Urinary bladder (tissue), 4 donors: ENCODE data around the gene ADAT3. TPM values are rescaled to one million over a fixed set of nuclear protein-coding genes. Genes with fewer than 3 reads are reported as not detected.

Source experiments
- DNase-seq: peaks from one replicate; pipeline ENCODE4 v3.0.0-alpha.2; 2015; ENCODE audit errors: extremely low spot score
- H3K27ac ChIP-seq: one replicate; pipeline ENCODE4 v1.5.1; 2013; ENCODE audit warnings: low read depth, mild to moderate bottlenecking, moderate library complexity
- H3K36me3 ChIP-seq: one replicate; pipeline ENCODE4 v1.6.1; 2013; ENCODE audit warnings: mild to moderate bottlenecking, moderate library complexity; ENCODE audit not compliant: insufficient read depth
- H3K4me1 ChIP-seq: one replicate; pipeline ENCODE4 v1.6.1; 2013; ENCODE audit warnings: mild to moderate bottlenecking, moderate library complexity; ENCODE audit not compliant: insufficient read depth
- H3K4me3 ChIP-seq: one replicate; pipeline ENCODE4 v1.5.1; 2013; ENCODE audit warnings: low read depth, low read length
- WGBS: extraction: QIAGEN DNeasy Blood & Tissue Kit; methylation state at CpG from one replicate; pipeline ENCODE4 v1.1.7; 2013; 5-methylcytosine and 5-hydroxymethylcytosine counted together
- polyA plus RNA-seq: library from polyadenylated mRNA; stranded (reverse); fragments of 200-250 nt; gene quantifications from one replicate; pipeline ENCODE4 v1.2.3, GENCODE V29; 2013
- total RNA-seq: library from RNA; depleted of rRNA; stranded (reverse); fragments of >200 nt; gene quantifications from one replicate; pipeline ENCODE4 v1.2.3, GENCODE V29; 2014
- donor health status: healthy with polysubstance abuse.
- donor health status: healthy.

ADAT3 gene
- total and polyA plus RNA-seq, 2 donors = 1.4 to 4.3 TPM

DNA sequence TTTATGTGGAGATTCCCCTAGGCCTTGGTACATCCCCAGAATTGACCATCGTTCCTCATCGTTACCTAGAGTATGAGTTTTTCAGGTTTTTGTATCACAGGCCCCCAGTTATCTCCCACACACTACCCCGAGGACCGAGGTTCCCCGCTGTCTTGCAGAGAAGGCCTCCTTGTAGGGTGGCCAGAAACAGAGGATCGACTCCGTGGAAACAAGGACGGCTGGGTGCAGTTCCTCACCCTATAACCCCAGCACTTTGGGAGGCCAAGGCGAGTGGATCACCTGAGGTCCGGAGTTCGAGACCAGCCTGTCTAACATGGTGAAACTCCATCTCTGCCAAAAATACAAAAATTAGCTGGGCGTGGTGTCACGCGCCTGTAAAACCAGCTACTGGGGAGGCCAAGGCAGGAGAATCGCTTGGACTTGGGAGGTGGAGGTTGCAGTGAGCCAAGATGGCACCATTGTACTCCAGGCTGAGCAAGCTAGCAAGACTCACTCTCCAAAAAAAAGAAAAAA, 720 bp downstream of the ADAT3 start:
- H3K4me3 ChIP-seq = peak overlapping the region; percentile 74
- H3K4me1 ChIP-seq = peaks cover 3% of the 10 kb centered on the region
- H3K36me3 ChIP-seq = no peaks in the 10 kb centered on the region
- H3K27ac ChIP-seq = no peak overlapping the region
- DNase-seq = no peak
- WGBS = 75% methylated on average over 15 of the region's 15 CpGs

DNA sequence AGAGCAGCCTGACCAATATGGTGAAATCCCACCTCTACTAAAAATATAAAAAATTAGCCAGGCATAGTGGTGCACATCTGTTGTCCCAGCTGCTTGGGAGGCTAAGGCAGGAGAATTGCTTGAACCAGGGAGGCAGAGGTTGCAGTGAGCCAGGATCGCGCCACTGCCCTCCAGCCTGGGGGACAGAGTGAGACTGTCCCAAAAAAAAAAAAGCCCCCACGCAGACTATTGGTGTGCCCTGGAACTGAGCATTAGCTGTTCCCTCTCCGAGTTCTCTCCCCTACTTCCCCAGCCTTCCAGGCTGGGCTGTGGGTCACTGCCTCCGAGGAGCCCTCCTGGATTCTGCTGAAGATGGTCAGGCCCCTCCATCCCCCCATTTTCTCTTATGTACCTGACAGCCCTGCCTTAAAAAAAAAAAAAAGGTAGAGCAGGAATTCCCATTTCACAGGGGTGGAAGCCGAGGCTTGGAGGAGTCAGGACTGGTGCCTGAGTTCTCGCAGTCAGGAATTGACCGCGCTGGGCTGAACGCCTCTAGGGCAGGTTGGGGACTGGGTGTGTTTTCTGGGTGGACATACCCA, 1.9 kb downstream of the ADAT3 start:
- WGBS = 94% methylated on average over 10 of the region's 10 CpGs
- Histone ChIP-seq H3K4me1 (peaks cover 3% of the 10 kb centered on the region), H3K27ac (no peak overlapping the region), H3K4me3 (no peak overlapping the region), H3K36me3 (peaks cover 2% of the 10 kb centered on the region)
- no peak for DNase-seq

DNA sequence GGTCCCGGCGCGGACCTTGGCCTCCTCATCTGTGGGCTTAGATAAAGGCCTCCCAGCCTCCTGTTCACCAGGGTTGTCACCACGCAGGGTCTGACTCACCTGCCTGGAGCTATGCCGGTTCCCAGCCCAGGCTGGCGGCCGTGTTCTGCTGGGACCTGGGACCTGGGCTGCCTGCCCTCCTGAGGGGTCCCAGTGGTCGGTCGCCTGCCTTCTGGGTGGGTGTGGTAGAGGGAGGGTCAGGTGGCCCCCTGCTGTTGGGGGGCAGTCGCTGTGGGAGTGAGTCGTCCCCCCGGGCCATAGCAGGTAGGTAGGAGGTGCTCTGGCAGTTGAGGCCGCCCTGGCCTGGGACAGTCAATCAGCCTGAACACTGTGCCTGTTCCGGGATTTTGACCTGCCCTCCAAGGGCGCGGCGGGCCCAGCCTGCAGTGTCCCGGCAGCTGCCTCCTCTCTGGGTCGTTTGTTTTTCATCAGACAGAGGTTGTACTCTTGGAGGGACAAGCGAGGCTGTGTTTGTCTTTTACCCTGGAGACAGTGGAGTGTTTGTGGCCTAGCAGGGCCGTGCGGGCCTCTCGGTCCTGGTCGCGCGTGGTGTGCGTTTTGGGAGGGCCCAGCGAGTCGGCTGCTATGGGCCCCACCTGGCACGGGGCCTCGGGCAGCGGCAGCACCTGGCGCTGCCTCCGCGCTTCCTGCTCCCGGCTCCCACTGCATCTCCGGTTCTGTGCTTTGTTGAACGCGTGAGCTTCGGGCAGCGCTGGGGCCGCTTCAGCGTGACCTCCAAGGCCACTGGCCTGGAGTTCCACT, 2.6 kb downstream of the ADAT3 start:
- 79% methylated on average over 43 of the region's 43 CpGs for WGBS
- H3K27ac ChIP-seq = no peak overlapping the region
- H3K4me3 ChIP-seq = no peak overlapping the region
- peaks cover 3% of the 10 kb centered on the region for H3K36me3 ChIP-seq
- DNase-seq = no peak
- peaks cover 3% of the 10 kb centered on the region for H3K4me1 ChIP-seq

DNA sequence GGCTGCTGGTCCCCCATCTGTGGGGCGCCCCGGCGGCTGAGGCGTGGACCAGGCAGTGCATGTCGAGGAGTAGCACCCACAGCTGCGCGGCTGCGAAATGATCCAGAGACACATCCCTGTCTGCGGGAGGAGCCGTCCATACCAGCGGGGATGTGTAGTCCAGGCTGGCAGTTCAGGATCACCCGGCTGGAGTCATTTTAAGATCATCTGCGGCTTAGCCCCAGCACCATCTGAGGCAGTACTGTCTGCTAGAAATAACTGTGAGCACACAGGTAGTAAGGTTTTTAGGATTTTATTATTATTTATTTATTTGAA, 3.1 kb downstream of the ADAT3 start:
- H3K4me1 ChIP-seq = peaks cover 3% of the 10 kb centered on the region
- no peak overlapping the region for H3K27ac ChIP-seq
- WGBS = 90% methylated on average over 13 of the region's 13 CpGs
- no peak for DNase-seq
- H3K36me3 ChIP-seq = peaks cover 3% of the 10 kb centered on the region
- no peak overlapping the region for H3K4me3 ChIP-seq

DNA sequence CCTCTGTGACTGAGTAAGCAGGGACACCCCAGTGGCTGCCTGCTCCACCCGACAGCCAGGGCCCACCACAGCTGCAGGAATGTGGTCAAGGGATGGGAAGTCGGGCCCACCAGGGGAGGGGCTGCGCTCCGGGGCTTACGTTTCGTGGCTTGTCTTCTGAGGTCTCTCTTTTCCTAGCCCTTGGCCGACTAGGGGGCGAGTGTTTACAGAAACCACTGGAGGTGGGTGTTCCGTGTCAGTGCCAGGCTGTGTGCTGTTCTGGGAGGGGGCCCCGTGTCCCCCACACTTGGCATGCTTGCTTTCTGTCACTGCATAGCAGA, 4.5 kb downstream of the ADAT3 start:
- Histone ChIP-seq H3K4me3 (no peak overlapping the region), H3K27ac (no peak overlapping the region), H3K36me3 (peaks cover 3% of the 10 kb centered on the region), H3K4me1 (peaks cover 3% of the 10 kb centered on the region)
- DNase-seq = no peak
- WGBS = 56% methylated on average over 10 of the region's 10 CpGs

DNA sequence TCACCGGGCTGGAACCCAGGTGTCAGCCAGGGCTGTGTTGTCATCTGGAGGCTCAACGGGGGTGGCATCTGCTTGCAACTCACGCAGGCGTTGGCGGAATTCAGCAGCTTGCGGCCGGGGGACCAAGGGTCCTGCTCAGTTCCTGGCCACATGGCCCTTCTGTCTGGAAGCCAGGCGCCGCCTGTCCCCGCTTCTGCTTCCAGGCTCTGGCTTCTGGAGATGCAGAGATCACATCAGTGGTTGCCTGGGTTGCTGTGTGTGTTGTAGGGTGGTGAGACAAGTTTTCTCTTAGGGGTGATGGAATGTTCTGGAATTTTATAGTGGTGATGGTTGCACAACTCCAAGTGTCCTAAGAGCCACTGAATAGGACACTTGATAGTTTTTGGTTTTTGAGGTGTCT, 5.0 kb downstream of the ADAT3 start:
- H3K36me3 ChIP-seq = peaks cover 3% of the 10 kb centered on the region
- H3K4me3 ChIP-seq = no peak overlapping the region
- H3K4me1 ChIP-seq = peaks cover 3% of the 10 kb centered on the region
- DNase-seq = no peak
- 93% methylated on average over 10 of the region's 10 CpGs for WGBS
- no peak overlapping the region for H3K27ac ChIP-seq

DNA sequence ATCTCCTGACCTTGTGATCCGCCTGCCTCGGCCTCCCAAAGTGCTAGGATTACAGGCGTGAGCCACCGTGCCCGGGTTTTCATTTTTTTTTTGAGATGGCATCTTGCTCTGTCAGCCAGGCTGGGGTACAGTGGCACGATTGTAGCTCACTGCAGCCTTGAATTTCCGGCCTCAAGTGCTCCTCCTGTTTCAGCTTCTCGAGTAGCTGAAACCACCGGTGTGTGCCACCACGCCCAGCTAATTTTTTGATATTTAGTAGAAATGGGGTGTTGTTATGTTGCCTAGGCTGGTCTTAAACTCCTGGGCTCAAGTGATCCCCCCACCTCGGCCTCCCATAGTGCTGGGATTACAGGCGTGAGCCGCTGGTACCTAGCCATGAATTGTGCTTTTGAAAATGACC, 5.9 kb downstream of the ADAT3 start:
- no peak overlapping the region for H3K4me3 ChIP-seq
- no peak overlapping the region for H3K27ac ChIP-seq
- WGBS = 89% methylated on average over 13 of the region's 13 CpGs
- H3K36me3 ChIP-seq = peaks cover 3% of the 10 kb centered on the region
- peaks cover 3% of the 10 kb centered on the region for H3K4me1 ChIP-seq
- DNase-seq = no peak

DNA sequence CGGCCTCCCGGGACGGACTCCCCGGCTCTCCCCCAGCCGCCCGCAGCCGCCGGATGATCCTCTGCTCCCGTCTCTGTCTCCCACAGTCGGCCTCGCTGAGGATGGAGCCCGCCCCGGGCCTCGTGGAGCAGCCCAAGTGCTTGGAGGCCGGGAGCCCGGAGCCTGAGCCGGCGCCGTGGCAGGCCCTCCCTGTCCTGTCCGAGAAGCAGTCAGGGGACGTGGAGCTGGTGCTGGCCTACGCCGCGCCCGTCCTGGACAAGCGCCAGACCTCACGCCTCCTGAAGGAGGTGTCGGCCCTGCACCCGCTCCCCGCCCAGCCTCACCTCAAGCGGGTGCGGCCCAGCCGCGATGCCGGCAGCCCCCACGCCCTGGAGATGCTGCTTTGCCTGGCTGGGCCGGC, 6.8 kb downstream of the ADAT3 start:
- Histone ChIP-seq H3K27ac (no peak overlapping the region), H3K4me3 (no peak overlapping the region), H3K36me3 (peaks cover 3% of the 10 kb centered on the region), H3K4me1 (peaks cover 3% of the 10 kb centered on the region)
- 95% methylated on average over 37 of the region's 37 CpGs for WGBS
- DNase-seq = no peak

DNA sequence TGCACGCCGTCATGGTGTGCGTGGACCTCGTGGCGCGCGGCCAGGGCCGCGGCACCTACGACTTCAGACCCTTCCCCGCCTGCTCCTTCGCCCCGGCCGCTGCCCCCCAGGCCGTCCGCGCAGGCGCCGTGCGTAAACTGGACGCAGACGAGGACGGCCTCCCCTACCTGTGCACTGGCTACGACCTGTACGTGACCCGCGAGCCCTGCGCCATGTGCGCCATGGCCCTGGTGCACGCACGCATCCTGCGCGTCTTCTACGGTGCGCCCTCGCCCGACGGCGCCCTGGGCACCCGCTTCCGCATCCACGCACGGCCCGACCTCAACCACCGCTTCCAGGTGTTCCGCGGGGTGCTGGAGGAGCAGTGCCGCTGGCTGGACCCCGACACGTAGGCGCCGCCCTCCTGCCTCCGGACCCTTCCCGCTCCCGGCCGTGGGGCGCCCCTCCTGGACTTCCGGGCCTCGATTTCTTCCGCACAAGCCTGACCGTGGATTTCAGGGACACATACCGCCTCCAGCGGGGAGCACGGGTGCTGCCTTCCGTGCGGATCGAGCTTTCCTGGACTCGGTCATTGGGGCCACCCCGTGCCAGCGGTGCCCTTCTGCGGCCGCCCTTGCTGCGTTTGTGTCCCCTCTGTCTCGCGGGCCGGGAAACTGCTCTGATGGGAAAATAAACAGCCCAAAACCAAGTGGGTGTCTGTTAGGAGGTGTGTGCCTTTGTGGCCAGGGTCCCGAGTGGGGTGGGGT, 7.7 kb downstream of the ADAT3 start:
- 98% methylated on average over 77 of the region's 77 CpGs for WGBS
- peaks cover 3% of the 10 kb centered on the region for H3K36me3 ChIP-seq
- H3K4me1 ChIP-seq = peaks cover 3% of the 10 kb centered on the region
- no peak overlapping the region for H3K4me3 ChIP-seq
- no peak overlapping the region for H3K27ac ChIP-seq
- DNase-seq = no peak

DNA sequence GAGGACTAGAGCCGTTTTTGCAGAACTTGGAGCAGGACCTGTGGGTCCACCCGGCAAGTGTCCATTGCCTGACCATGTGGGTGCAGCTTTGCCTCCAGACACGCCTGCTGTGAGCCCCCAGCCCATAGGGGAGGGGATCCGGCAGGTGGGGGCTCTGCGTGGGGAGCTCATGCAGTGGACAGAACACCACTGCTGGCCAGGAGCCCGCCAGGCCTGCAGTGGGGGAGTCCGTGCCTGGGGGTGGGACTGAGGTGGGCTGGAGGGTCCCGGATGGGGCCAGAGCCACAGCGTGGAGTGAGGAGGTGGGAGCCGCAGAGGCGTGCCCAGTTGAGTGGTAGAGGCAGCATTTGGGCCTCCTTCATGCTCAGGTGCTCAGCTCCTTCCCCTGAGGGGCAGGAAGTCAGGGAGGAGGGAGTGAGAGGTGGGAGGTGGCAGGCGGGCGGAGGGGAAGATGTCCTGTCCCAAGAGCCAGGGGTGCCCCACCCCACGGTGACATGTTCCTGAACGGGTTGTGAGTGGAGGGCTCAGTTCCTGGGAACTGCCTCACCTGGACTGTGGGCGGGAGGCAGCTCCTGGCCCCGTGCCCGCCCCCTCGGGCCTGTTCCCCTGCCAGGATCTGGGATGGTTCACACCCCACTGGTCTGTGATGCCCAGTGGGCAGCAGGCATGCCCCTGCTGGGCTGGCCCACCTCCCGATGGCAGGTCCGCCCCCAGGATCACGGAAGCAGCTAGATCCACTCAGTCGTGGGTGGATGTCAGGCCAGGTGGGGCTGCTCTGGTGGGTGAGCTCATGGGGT, 8.8 kb downstream of the ADAT3 start:
- H3K27ac ChIP-seq = no peak overlapping the region
- WGBS = 88% methylated on average over 23 of the region's 23 CpGs
- no peak overlapping the region for H3K4me3 ChIP-seq
- H3K36me3 ChIP-seq = peaks cover 6% of the 10 kb centered on the region
- H3K4me1 ChIP-seq = peaks cover 3% of the 10 kb centered on the region
- no peak for DNase-seq

DNA sequence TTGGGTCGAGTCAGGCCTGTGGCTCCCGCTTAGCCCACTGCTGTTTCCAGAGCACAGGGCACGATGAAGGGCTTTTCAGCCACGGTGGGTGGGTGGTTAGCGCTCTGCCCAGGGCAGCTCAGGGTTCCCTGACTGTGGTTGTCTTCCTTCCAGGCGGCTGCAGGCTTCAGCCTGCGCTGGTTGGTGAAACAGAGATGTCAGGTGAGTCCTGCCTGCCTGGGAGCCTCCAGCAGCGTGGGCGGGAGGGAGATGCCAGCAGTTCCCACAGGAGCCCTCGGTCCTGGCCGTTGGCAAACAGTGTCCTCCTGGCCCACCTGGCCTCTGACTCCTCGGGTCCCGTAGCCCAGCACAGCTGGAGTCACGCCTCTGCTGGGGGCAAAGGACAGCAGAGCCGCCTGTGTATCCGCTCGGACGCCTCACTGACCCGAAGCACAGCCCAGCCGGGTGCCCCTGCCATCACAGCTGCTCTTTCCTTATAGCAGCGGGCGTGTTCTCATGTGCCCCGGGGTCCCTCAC, 9.7 kb downstream of the ADAT3 start:
- WGBS = 96% methylated on average over 23 of the region's 23 CpGs
- DNase-seq = no peak
- no peaks in the 10 kb centered on the region for H3K4me1 ChIP-seq
- H3K36me3 ChIP-seq = peaks cover 8% of the 10 kb centered on the region
- H3K4me3 ChIP-seq = no peak overlapping the region
- no peak overlapping the region for H3K27ac ChIP-seq

DNA sequence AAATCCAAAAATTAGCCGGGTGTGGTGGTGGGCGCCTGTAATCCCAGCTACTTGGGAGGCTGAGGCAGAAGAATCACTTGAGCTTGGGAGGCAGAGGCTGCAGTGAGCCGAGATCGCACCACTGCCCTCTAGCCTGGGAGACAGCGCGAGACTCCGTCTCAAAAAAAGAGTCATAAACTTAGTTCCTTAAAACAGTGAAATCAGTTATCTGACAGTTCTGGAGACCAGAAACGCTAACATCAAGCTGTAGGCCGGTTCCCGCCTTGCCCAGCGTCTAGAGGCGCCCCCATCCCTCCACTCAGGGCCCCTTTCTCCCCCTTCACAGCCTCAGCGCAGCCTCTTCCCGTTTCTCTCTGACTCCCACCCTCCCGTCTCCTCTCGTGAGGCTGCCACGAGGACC, 11.9 kb downstream of the ADAT3 start:
- DNase-seq = no peak
- Histone ChIP-seq H3K36me3 (peaks cover 5% of the 10 kb centered on the region), H3K4me3 (no peak overlapping the region), H3K4me1 (no peaks in the 10 kb centered on the region), H3K27ac (no peak overlapping the region)
- WGBS = 78% methylated on average over 17 of the region's 17 CpGs

DNA sequence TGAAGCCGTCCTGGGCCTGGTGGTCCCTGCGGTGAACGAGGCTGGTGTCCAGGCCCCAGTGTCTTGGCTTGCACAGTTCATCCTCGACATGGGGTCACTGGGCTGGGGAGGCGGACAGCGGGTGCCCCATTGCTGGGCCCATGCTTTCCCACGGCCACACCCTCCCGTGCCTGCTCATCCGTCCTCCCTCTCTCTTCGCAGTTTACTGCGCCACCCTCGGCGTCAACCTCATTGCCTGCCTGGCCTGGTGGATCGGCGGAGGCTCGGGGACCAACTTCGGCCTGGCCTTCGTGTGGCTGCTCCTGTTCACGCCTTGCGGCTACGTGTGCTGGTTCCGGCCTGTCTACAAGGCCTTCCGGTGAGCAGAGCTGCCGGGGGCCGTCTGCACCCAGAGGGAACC, 12.7 kb downstream of the ADAT3 start:
- H3K36me3 ChIP-seq = peaks cover 6% of the 10 kb centered on the region
- H3K27ac ChIP-seq = no peak overlapping the region
- WGBS = 91% methylated on average over 25 of the region's 25 CpGs
- H3K4me3 ChIP-seq = no peak overlapping the region
- no peaks in the 10 kb centered on the region for H3K4me1 ChIP-seq
- DNase-seq = no peak
